Esophagus muscularis mucosa (tissue), 3 donors: Measurements from ENCODE around the gene ABHD5.

ENCODE experiments used
- CTCF ChIP-seq, 3 experiments: fragments of 200-600 bp in 2 of 3; fragments of 450-650 bp in 1 of 3; sonication (generic) in 2 of 3; IDR thresholded peaks; one replicate each; pipeline ENCODE4 v1.5.1; 2017 to 2019; ENCODE audit warnings: antibody characterized with exemption in 3 of 3, mild to moderate bottlenecking in 2 of 3, moderate library complexity in 1 of 3
- POLR2A ChIP-seq: fragments of 450-650 bp; IDR thresholded peaks from one replicate; pipeline ENCODE4 v1.6.1; 2017; ENCODE audit warnings: antibody characterized with exemption, moderate library complexity, mild to moderate bottlenecking, low read depth

- TF ChIP-seq CTCF (IDR thresholded peaks at IDR 0.05) (no peak), POLR2A (no peak)
Measured at GRCh38 chr3:43675593-43675992, 15.1 kb upstream of the ABHD5 start.
